GM21381 (cell line): Measurements from ENCODE around the gene ICOS.
"Not testable (repeated sequence)": the region's sequence is repeated elsewhere in the genome, so short reads cannot be mapped to it uniquely, and the experiment has no call there.

ENCODE experiments used
- ATAC-seq: cut with Tn5 transposase; IDR thresholded peaks from one replicate; pipeline ENCODE4 v1.9.1; 2021; ENCODE audit warnings: mild to moderate bottlenecking, moderate library complexity; ENCODE audit not compliant: unreplicated experiment

The ICOS gene

DNA sequence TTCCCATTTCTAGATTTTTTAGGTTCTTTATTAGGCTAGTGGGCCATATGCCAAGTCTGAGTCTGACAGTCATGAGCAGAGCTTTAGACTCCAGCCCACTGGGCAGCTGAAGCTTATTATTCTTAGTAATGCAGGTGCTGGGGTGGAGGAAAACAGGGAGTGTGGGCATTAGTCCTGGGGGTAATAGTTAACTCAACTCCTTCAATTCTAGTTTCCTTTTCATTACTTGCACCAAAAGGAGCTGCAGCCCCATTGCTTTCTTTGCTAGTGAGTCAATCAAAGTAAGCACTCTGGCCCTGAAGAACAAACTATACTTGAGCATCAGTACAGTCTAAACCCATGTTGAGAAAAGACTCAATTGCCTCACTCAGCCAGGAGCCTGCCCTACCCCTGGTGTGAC, 35.5 kb downstream of the ICOS start:
- ATAC-seq: peak; percentile 72

DNA sequence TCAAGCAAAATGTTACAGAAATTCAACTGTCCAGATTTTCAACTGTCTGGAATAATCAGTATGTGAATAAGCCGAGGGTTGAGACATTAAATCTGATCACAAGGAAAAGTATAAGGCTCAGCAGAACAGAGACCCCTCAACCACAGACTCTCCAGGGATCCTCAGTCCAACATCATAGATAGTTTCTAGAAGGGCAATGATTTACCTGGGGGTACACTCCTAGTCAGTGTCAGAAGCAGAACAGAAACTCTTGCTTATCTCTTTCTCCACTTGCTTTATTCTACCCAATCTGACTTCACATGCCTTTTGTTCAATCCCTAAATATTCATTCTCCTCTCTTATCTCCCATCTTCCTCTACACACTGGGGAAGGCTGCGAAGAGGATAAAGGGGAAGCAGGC, 36.4 kb downstream of the ICOS start:
- ATAC-seq: peak; percentile 65

DNA sequence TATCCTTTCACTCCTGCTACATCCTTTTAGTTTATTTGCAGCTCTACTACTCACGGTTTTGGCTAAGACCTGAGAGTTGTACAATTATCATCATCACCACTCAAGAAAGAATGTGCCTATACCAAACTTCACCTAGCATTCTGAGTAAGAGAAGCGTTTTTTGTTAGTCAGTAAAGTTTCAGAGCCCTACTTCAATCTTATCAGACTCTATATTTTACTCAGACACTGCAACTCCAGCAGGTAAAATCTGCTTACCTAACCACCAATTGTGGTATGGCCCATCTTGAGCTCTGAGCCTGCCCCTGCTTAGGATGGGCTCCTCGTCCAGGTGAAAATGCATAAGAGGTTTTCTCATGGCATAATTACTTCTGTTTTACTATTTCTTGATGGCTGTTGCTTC, 37.1 kb downstream of the ICOS start:
- no peak for ATAC-seq

DNA sequence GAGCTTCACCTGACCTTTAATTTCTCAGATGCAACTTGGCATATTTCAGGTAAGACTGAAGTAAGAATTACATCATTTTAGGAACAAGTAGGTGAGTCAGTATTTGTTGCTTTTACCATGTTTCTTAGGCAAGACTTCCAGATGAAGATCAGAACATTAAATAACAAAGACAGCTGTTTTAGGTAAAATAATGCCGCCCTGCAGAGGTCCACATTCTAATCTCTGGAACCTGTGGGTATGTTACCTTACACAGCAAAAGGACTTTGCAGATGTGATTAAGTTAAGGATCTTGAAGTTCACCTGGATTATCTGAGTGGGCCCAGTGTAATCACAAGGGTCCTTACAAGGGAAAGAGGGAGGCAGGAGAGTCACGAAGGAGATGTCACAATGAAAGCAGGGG, 39.3 kb downstream of the ICOS start:
- ATAC-seq: no peak

DNA sequence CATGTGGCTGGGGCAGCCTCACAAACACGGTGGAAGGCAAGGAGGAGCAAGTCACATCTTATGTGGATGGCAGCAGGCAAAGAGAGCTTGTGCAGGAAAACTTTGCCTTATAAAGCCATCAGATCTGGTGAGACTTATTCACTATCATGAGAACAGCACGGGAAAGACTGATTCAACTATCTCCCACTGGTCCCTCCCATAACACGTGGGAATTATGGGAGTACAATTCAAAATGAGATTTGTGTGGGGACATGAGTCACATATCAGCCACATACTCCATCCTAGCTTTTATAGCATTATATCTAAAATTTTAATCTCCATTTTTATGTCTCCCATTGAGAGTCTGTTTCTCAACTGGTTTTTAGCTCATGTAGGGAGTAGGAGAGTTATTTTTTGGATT, 45.7 kb downstream of the ICOS start:
- ATAC-seq: no peak

DNA sequence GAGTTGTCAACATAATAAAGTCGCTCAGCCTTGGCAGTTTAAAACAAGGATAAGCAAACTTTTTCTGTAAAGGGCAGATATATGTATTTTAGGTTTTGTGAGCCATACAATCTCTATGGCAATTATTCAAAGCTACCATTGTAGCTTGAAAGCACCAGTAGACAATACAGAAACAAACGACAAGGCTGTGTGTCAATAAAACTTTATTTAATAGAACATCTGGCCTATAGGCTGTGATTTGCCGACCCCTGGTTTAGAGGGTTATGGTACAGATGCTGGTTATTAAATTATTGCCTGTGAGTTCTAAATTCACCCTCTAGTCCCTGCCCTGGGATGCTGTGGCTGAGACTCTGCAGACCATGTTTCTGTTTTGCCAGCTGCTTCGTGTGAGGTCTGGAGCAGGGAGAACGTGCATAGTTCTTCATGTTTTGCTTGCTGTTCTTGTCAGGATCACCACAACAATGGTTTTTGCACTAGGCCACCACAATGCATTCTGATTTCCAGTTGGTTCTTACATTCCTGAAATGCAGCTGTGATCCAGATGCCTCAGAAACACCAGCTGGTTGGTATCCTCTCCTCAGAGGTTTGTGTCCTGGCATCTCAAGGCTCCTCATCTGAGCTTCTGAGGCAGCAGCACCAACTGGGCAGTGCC, 46.6 kb downstream of the ICOS start:
- ATAC-seq: no peak

DNA sequence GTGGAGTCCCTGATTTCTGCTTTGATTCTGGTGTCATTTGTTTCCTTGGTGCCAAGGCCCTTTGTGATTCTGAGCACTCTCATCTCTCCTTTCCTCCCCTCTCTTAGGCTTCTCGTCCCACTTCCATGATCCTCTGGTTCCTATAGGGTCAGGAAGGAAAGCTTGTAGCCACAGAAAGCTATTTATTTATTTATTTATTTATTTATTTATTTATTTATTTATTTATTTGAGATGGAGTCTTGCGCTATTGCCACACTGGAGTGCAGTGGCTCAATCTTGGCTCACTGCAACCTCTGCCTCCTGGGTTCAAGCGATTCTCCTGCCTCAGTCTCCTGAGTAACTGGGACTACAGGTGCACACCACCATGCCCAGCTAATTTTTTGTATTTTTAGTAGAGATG, 49.4 kb downstream of the ICOS start:
- not testable (repeated sequence) for ATAC-seq

DNA sequence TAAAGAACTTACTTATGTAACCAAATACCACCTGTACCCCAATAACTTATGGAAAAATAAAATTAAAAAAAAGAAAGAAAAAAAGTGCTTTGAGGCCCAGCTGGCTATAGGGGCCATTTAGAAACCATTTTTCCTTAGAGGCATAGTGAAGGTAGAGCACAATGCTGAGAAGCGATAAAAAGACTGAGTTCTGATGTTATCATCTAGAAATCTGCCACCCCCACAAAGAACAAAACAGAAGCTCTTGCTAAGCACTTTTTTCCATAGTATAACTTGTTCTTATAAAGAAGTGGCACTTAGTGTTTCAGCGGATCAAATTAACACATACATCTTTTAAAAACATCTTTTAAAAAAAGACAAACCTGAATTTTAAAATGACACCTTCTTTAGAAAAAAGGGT, 51.4 kb downstream of the ICOS start:
- no peak for ATAC-seq

DNA sequence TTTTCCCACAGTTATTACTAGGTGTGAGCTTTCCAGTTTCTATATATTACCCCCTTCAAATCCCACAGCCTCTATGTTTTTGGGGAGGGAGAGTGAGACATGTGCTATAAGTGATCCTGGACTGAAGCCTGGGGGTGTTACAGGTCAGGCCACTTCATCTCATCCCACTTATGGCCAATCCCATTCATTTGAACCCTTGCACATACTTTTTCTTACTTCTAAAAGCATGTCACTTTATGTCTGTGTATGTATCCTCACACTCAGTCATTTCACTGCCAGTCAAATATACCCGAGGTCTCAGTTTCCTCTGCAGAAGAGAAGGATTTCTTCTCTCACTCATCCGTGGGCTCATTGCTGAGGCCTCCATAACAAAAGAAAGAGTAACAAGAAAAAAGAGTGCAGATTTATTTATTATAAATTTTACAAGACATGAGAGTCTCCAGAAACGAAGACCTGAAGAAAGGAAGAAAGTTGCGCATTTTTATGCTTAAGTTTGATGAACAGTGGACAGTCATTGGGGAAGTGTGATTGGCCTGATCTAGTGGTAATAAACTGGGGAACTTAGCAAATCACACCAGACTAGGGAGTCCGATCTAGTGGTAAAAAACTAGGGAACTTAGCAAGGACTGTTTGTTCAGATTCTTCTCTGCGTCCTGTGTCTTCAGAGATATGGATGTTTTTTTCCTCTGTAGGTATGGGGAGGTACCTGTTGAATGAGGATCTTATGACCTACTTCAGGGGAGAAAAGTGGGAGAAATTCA, 52.1 kb downstream of the ICOS start:
- no peak for ATAC-seq

DNA sequence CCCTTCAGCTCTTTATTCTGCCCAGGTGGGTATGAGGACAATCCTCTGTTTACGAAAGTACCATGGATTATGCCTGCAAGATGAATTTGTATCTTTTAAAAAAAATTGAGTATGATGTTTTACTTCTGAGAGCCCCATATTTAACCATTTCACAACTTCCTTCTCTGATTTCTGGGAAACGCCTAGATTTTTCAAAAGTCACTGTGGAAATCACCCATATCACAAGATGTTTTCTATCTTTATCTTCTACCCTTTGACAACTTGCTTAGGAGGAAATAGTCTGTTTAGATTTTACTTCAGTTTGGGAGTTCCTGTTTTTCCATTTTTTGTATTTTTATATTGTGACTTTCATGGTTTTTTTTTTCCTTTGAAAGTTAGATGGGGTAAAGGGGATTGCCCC, 53.0 kb downstream of the ICOS start:
- ATAC-seq: no peak

DNA sequence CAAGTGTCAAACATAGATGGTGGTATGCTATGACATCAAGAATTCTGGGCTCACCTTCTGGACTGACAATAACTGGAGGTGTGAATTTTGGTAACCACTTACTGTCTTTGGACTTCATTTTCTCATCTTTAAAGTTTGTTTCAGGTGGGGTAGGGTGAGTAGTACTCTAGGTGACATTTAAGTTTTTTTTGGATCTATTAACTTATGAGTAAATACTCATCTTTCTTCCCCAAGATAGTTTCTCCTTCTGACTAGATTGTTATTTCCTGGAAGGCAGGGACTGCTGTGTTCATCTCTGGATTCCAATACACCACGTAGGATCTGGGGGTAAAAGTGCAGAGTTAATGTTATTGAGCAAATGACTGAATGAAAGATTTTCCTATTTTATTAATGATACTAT, 55.9 kb downstream of the ICOS start:
- ATAC-seq: no peak

DNA sequence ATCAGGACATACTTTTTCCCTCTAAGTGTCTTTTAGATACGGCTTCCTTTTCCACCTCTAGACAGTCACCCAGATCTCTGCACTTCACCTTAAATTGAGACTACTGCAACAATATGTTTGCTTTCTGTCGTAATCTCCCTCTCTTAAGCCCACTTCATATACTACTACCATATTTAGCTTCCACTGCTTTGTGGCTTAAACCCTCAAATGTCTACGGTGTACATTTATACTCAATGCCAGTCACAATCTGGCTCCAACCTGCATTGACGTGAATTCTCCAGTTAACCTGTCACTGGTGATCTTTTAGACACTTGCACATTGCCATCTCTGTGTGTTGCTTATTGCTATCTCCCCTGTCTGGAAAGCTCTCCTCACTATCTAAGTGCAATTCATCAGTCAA, 56.4 kb downstream of the ICOS start:
- no peak for ATAC-seq

DNA sequence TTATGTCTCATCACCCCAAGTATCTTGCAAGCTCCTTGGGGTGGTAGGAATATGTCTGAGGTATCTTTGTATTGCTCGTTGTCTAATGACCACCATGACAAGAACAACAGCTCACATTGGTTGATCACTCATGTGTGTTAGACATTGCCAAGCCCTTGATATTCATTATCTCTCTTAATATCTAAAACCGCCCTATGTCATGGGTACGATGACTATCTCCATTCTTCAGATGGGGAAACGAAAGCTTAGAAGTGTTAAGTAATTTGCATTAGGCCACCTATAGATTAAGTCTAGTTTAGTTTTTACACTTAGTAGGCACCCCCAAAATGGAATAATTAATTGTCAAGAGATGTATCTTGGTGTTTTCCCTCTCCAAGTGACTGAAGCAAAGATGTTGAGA, 57.0 kb downstream of the ICOS start:
- no peak for ATAC-seq

DNA sequence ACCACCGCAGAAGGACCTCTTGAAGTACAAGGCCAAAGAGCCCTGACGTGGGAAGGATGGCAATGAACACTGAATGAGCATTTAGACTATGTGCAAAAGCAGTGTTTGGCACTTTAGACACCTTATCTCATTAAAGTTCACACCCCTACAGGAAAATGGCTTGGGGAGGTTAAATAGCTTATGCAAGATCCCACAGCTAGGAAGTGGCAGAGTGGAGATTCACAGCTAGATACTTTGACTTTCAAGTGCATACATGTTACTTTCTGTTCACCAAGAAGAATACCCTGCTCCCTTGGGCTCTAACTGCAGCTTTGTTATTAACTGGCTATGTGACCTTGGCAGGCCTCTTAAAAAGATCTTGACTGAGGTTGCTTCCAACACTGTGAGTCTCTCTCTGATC, 58.2 kb downstream of the ICOS start:
- ATAC-seq: peak; percentile 46

DNA sequence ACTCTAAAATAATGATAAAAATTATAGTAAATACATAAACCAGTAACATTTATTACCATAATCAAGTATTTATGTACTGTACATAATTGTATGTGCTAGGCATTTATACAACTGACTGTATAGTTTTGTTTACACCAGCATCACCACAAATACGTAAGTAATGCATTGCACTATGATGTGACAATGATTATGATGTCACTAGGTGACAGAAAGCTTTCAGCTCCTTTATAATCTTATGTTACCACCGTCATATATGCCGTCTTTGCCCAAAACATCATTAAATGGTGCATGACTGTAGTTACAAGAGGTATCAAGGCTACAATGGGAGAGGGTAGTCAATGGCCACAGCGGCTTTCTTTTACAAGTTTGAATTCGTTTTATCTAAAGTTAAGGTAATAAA, 60.1 kb downstream of the ICOS start:
- ATAC-seq: no peak

DNA sequence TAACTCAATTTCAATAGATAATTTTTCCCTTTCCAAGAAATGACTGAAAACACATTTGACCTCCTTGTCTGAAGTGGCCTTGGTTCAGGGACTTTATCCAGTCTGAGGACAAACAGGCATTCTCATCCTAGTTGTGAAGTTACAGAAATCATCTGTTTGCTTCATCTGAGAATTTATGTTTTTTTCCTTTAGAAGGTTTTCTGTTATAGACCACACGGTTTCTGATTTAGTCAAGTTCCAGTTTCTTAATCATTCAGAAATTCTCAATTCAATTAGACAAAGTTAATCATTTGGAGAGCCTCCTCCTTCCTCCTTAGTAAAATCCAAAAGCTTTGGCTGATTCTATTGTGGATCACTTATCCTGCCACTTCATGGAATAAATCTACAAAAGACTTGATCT, 60.9 kb downstream of the ICOS start:
- peak; percentile 51 for ATAC-seq

DNA sequence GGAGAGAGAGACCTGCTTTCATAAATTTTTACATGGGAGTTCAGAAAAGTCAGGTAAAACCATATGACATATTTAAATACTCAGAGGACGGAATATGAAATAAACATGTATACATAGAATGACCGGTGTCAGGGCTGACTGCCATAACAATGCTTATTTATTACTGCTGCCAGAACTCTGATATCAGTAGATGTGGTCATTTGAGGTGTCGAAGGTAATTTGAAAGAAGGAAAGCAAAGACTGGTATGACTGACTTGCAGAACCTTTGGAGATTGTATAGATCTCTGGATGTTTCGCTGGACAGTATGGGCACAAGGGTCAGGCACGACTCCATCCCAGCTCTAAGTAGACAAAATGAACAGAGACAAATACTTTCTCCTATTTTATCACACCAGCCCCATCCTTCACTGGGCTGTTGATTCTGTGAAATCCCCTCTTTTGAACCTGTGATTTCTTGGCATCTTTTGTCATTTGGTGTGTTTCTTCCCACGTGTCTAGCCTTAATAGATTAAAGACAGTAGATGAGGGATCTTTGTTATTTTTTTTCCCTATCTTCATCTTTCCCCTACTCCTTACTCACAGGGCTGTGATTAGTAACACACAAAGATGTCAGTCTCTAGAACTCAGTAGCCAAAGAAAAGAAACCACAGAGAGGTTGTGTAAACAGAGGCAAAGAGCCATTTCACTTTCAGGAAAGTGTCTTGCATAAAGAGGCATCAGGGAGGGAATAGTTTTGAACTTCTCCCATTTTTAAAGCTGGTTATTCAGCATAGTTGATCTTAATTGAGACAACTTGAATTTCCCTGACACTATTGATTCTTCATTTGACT, 61.6 kb downstream of the ICOS start:
- ATAC-seq: no peak

DNA sequence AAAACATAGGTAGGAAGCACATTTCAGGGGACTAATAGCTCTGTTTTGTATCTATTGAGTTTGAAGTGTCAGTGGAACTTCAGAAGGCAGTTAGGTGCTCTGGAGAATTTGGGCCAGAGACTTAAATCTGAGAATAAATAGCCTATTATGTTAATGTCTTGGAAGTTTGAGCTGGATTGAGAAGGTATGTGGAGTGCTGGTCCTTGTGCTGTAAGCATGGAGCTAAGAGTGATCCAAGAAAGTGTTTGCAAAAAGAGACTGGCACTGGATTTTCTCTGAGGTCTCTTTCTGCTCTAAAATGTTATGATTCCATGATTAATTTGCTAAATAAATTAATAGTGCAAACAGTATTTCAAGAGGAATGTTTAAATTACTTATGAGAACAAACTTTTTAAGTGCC, 63.3 kb downstream of the ICOS start:
- no peak for ATAC-seq

DNA sequence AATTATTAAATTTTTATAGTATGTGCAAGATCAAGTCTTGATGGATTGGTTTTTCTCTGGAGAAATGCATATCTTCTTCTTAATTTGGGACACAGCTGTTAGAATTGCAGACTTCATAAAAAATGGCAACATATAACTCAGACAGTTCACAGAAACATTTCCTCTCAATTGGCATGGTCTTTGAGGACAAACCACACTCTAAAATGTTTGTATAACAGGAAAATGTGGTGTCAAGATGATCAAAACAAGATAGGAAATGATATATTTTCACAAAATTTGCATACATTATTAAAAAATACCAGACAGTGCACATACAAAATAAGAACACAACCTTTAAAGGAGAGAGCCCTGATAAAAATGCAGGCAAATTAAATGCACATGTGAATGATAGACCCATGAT, 63.9 kb downstream of the ICOS start:
- ATAC-seq: no peak

DNA sequence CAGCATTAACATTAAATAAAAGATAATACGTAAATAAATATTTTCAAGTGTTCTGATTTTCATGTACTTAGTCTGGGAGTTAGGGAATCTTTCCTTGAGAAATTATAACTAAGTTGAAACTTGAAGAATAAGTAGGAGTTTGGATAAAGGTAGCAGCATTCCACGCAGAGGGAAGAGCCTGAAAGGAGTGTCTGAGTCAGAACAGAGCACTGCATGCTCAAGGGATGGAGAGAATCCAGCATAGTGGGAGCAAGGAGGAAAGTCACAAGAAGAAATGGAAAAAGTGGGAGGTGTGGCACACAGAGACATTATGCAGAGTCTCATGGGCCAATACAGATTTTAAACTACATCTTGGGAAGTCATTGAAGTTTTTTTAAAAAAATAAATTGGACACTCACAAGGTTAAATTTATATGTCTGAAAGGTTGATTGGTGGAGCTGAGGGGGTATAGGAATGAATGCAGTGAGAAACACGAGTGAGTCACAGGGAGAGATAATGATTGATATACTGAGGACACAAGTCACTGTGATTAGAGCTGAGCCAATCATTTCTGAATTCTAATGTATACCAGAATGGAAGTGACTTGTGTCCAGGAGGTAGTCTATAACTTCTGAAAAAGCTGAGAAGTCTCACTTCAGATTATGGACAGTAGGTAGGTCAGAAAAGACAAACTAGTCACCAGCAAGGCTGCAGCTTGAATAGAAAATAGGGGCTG, 66.9 kb downstream of the ICOS start:
- ATAC-seq: no peak

DNA sequence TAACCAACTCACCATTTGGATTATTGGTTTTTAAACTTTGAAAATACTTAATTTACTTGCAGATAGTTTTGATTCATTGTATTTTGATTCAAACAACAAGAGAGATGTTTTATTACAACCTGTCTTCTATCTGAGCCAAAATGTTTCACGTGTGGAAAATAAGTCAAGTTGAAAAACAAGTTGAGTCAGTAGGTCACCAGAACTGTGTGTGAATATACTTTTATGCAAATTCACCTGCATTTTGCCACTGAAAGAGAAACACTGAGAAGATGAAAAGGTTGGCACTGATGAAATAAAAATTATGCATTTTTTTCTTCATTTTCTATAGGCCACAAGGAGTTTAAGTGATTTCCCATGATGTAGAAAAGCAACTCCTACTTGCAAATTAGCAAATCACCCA, 68.3 kb downstream of the ICOS start:
- no peak for ATAC-seq
